Measurements from ENCODE around the gene UMODL1. TPM values are rescaled to one million over a fixed set of nuclear protein-coding genes. Genes with fewer than 3 reads are reported as not detected.

UMODL1 gene
- total RNA-seq, 6 donors from 2014 or later = 0.07 to 6.3 (median 0.59) TPM; not detected in 1

DNA sequence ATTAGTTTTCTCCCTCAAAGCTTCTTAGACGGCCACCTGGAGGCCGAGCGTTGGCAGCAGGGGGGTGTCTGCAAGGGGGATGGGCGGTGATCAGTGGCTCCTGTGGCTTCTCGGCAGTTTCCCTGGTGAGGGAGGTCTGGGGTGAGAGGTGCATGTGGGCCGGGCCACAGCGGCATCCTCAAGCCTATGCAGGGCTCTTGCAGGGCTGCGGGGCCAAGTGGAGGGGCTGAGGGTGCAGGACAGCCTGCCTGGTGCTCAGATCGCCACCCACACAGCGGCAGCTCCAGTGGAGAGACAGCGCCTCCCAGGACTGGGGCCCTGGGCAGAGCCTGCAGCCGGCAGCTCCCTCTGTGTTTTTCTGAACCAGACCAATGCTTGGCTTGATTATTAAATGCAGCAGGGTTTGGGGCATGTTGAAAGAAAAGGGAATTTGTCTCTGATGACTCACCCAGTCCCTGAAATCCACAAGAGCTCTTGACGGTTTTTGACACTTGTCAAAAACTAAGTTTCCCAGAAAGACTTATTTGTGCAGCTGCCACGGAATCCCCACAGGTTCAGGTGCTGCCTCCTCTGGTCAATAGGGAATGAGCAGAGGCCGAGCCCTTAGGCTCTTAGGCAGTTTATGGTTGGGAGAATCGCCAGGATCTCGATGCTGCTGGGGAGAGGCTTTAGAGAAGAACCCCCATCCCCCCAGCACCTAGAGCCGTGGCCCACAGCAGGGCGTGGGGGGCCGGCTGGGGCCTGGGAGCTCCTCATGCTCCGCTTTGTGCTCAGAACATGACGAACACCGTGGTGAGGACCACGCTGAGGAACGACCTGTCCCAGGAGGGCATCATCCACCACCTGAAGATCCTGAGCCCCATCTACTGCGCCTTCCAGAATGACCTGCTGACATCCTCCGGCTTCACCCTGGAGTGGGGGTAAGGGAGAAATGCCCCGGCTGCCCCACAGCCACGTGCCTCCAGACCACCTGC lies 54.7 kb downstream of the UMODL1 start:
- Histone ChIP-seq H3K4me1 (peaks cover 0 to 25% (median 17%) of the 10 kb centered on the region in 4 donors), H3K4me3 (no peak overlapping the region), H3K27me3 (no peaks in the 10 kb centered on the region), H3K9me3 (no peaks in the 10 kb centered on the region), H3K36me3 (no peaks in the 10 kb centered on the region), H3K27ac (peak overlapping the region in 1 of 4 donors; percentile 54)
- DNase-seq = peak; percentile 80 to 84
- TF ChIP-seq EP300 (IDR thresholded peaks at IDR 0.05) (peak in 1 of 4 donors; percentile 81), POLR2AphosphoS5 (IDR thresholded peaks at IDR 0.05) (no peak)
- TF ChIP-seq, protein P1, sequence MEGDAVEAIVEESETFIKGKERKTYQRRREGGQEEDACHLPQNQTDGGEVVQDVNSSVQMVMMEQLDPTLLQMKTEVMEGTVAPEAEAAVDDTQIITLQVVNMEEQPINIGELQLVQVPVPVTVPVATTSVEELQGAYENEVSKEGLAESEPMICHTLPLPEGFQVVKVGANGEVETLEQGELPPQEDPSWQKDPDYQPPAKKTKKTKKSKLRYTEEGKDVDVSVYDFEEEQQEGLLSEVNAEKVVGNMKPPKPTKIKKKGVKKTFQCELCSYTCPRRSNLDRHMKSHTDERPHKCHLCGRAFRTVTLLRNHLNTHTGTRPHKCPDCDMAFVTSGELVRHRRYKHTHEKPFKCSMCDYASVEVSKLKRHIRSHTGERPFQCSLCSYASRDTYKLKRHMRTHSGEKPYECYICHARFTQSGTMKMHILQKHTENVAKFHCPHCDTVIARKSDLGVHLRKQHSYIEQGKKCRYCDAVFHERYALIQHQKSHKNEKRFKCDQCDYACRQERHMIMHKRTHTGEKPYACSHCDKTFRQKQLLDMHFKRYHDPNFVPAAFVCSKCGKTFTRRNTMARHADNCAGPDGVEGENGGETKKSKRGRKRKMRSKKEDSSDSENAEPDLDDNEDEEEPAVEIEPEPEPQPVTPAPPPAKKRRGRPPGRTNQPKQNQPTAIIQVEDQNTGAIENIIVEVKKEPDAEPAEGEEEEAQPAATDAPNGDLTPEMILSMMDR (IDR thresholded peaks at IDR 0.05) = peak in 2 of 6 experiments; percentile 14 to 38
- ATAC-seq (ENCODE audit: low FRiP score in 2 of 2) = peak; percentile 24 to 60
- WGBS, 2 donors = 45 to 58% methylated on average over 9 to 28 of the region's 29 CpGs

DNA sequence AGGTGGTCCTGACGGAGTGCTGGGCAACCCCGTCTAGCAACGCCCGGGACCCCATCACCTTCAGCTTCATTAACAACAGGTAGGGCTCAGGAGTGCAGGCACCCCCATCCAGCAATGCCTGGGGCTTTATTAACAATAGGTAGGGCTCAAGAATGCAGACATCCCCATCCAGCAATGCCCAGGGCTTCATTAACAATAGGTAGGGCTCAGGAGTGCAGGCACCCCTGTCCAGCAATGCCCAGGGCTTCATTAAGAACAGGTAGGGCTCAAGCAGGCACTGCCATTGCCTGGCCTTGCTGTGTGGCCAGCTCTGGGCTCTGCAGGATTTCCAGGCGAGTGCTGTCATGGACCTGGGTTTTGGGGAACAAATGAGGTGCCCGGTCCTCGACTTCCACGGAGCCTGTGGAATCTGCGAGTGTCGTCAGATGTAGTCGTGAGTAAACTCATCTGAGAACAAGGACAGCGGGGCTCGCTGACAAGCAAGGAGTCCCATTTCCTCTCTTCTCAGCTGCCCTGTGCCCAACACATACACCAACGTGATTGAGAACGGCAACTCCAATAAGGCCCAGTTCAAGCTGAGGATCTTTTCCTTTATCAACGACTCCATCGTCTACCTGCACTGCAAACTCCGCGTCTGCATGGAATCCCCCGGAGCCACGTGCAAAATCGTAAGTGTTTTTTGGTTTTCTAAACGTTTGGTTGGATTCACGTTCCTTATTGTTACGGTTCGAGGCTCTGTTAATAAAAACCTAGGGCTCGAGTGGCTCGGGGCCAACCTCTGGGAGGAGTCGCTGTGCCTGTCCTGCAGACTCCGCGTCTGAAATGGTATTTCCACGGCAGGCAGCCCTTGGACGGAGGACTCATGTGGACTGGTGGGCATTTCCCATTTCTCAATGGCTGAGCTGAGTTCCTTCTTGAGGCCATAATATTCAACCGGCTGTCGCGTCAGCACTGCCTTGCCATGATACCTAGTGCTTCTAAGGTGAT lies 56.3 kb downstream of the UMODL1 start:
- ATAC-seq (ENCODE audit: low FRiP score in 2 of 2) = no peak
- H3K36me3 ChIP-seq = no peaks in the 10 kb centered on the region
- whole genome bisulfite sequencing, 2 donors = 87 to 89% methylated on average over 33 to 36 of the region's 36 CpGs
- no peak overlapping the region for H3K27ac ChIP-seq
- H3K27me3 ChIP-seq = no peaks in the 10 kb centered on the region
- TF ChIP-seq EP300 (IDR thresholded peaks at IDR 0.05) (no peak), POLR2AphosphoS5 (IDR thresholded peaks at IDR 0.05) (no peak), POLR2A (IDR thresholded peaks at IDR 0.05) (no peak)
- TF ChIP-seq, protein P1 (IDR thresholded peaks at IDR 0.05) = no peak
- DNase-seq = no peak
- no peaks in the 10 kb centered on the region for H3K9me3 ChIP-seq
- H3K4me1 ChIP-seq = peaks cover 0 to 22% (median 17%) of the 10 kb centered on the region in 4 donors
- H3K4me3 ChIP-seq = no peak overlapping the region

DNA sequence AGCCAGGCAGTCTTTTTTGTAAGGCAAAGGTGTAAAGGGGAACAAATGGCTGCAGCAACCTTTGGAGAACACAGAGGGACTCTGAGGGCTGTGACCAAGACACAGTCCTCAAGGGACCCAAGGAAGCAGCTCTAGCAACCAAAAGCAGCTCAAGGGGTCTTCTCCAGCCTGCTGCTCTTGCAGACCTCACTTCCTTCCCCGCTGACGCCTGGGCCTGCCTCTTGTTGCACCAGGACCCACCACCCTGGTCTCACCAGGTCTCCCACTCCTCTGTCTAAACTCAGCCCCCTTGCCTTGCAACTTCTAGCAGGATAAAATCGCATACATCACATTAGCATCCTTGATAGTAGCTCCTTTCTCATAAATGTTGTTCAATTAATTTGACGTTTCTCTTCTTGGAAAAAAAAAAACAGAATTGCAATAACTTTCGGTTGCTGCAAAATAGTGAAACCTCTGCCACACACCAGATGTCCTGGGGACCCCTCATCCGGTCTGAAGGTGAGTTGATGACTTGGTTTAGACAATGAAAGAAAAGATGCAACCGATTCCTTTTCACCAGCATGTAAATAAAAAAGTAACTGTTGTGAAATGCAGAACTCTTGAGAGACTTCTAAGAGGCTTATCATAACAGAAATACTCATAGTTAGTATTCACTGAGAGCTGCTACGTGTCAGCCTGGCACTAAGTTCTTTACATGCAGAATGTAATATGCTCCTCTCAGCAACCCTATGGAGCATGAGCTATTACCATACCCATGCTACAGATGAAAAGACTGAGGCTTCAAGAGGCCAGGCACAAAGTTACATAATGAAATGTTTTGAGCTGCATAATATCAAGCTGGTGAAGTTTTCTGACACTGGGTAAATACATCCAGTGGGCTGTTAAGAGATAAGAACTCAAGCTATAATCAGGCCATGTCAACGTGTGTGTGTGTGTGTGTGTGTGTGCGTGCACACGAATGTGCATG lies 58.5 kb downstream of the UMODL1 start:
- no peaks in the 10 kb centered on the region for H3K27me3 ChIP-seq
- no peaks in the 10 kb centered on the region for H3K36me3 ChIP-seq
- no peak overlapping the region for H3K4me3 ChIP-seq
- ATAC-seq (ENCODE audit: low FRiP score in 2 of 2) = no peak
- TF ChIP-seq, protein P1 (IDR thresholded peaks at IDR 0.05) = no peak
- no peak for TF ChIP-seq POLR2A (IDR thresholded peaks at IDR 0.05)
- no peak for TF ChIP-seq EP300 (IDR thresholded peaks at IDR 0.05)
- no peak for TF ChIP-seq POLR2AphosphoS5 (IDR thresholded peaks at IDR 0.05)
- no peak for DNase-seq
- WGBS, 2 donors = 71 to 72% methylated on average over 11 of the region's 11 CpGs
- peaks cover 0 to 21% (median 15%) of the 10 kb centered on the region in 4 donors for H3K4me1 ChIP-seq
- H3K27ac ChIP-seq = no peak overlapping the region
- no peaks in the 10 kb centered on the region for H3K9me3 ChIP-seq

DNA sequence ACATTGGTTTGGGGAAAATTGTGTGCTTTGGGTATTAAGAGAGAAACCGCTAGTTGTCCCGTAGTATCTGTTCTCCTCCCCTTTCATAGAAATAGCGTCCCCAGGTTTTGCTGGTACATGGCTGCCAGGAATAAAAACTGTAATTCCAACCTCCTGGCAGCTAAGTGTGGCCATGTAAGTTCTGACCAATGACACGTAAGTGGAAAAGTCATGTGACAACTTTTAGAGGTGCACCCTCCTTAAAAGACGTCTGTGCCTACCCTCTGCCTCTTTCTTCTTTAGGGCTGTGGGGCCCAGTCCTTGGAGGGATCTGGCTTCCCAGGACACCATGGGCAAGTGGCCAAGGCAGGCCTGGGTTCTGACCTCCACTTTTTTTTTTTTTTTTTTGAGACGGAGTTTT lies 59.3 kb downstream of the UMODL1 start:
- TF ChIP-seq EP300 (IDR thresholded peaks at IDR 0.05) = no peak
- no peak for TF ChIP-seq POLR2A (IDR thresholded peaks at IDR 0.05)
- TF ChIP-seq POLR2AphosphoS5 (IDR thresholded peaks at IDR 0.05) = no peak
- TF ChIP-seq, protein P1 (IDR thresholded peaks at IDR 0.05) = no peak
- no peaks in the 10 kb centered on the region for H3K36me3 ChIP-seq
- H3K27ac ChIP-seq = no peak overlapping the region
- DNase-seq (no peak), ATAC-seq (ENCODE audit: low FRiP score in 2 of 2) (no peak)
- H3K27me3 ChIP-seq = no peaks in the 10 kb centered on the region
- H3K9me3 ChIP-seq = no peaks in the 10 kb centered on the region
- H3K4me1 ChIP-seq = peaks cover 0 to 13% (median 11%) of the 10 kb centered on the region in 4 donors
- WGBS, 2 donors = 80 to 81% methylated on average over 6 of the region's 6 CpGs
- no peak overlapping the region for H3K4me3 ChIP-seq
